Muscle layer of duodenum (tissue), 2 donors: ENCODE results near the gene JAG1.

Experiments used
- H3K27ac ChIP-seq: one replicate; pipeline ENCODE4 v1.7.0; 2013; ENCODE audit warnings: mild to moderate bottlenecking, low read length
- H3K27me3 ChIP-seq: one replicate; pipeline ENCODE4 v1.7.0; 2013; ENCODE audit warnings: low read depth, mild to moderate bottlenecking, control low read depth, low read length
- H3K36me3 ChIP-seq, 2 donors: one replicate each; pipeline ENCODE4 v1.7.0; 2013; ENCODE audit warnings: low read length in 2 of 2, control low read depth in 1 of 2, mild to moderate bottlenecking in 1 of 2; ENCODE audit not compliant: insufficient read depth in 2 of 2, control insufficient read depth in 1 of 2
- H3K4me1 ChIP-seq, 2 donors: one replicate each; pipeline ENCODE4 v1.7.0; 2013; ENCODE audit warnings: low read length in 2 of 2, mild to moderate bottlenecking in 2 of 2, control low read depth in 1 of 2, moderate library complexity in 1 of 2; ENCODE audit not compliant: insufficient read depth in 2 of 2, control insufficient read depth in 1 of 2
- H3K4me3 ChIP-seq, 2 donors: one replicate each; pipeline ENCODE4 v1.7.0; 2013; ENCODE audit warnings: low read length in 2 of 2, low read depth in 1 of 2, mild to moderate bottlenecking in 1 of 2
- H3K9me3 ChIP-seq, 2 donors: one replicate each; pipeline ENCODE4 v1.7.0; 2013; ENCODE audit warnings: low read length in 2 of 2, control low read depth in 1 of 2, mild to moderate bottlenecking in 1 of 2; ENCODE audit not compliant: control insufficient read depth in 1 of 2
- donor health status: healthy.

JAG1 gene

DNA sequence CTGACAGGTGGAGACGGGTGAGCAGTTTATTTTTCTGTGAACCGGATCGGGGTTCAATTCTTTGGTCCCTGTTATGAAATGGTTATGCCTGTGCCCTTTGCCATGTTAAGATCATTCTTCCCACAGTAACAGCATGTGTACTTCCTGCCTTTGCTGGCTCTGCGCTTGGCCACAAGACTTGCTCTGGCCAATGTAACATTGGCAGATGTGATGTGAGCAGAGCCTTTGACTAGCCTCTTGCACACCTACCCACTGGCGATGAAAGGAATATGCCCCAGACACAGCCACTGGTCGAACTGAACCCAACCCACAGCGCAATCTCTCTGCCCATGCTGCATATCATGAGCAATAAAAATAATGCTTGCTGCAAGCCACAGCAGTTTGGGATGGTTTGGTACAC, 31.9 kb downstream of the JAG1 start:
- H3K27ac ChIP-seq: no peak overlapping the region
- H3K4me3 ChIP-seq: no peak overlapping the region
- H3K36me3 ChIP-seq: peaks cover 71 to 74% of the 10 kb centered on the region in 2 donors
- no peaks in the 10 kb centered on the region for H3K9me3 ChIP-seq
- no peaks in the 10 kb centered on the region for H3K27me3 ChIP-seq
- peaks cover 7% of the 10 kb centered on the region in 2 donors for H3K4me1 ChIP-seq

DNA sequence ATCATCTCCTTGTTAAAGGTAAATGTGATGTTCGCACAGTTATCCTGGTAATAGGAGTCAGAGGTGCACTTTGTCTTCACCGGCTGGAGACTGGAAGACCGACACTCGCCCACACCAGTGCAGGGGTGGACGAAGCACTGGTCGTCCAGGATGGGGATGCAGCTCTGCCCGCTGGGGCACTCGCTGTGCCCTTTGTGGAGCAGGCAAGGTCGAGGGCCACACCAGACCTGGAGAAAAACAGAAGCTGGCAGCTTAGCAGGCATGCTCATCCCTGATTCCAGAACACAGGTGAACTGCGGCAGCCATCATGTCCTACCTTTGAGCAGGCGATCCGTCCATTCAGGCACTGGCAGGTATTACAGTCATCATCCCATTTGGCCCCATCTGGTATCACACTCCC, 32.3 kb downstream of the JAG1 start:
- no peak overlapping the region for H3K4me3 ChIP-seq
- no peaks in the 10 kb centered on the region for H3K27me3 ChIP-seq
- H3K36me3 ChIP-seq: peaks cover 68 to 70% of the 10 kb centered on the region in 2 donors
- no peaks in the 10 kb centered on the region for H3K9me3 ChIP-seq
- peaks cover 9 to 11% of the 10 kb centered on the region in 2 donors for H3K4me1 ChIP-seq
- no peak overlapping the region for H3K27ac ChIP-seq

- Histone ChIP-seq H3K27ac (no peak overlapping the region), H3K4me3 (no peak overlapping the region), H3K27me3 (no peaks in the 10 kb centered on the region), H3K4me1 (peaks cover 15 to 17% of the 10 kb centered on the region in 2 donors), H3K9me3 (no peaks in the 10 kb centered on the region), H3K36me3 (peaks cover 65 to 70% of the 10 kb centered on the region in 2 donors)
Observed at GRCh38 chr20:10640897-10641296, 32.9 kb downstream of the JAG1 start.

- no peak overlapping the region for H3K4me3 ChIP-seq
Observed at GRCh38 chr20:10639737-10640556, 33.9 kb downstream of the JAG1 start.

DNA sequence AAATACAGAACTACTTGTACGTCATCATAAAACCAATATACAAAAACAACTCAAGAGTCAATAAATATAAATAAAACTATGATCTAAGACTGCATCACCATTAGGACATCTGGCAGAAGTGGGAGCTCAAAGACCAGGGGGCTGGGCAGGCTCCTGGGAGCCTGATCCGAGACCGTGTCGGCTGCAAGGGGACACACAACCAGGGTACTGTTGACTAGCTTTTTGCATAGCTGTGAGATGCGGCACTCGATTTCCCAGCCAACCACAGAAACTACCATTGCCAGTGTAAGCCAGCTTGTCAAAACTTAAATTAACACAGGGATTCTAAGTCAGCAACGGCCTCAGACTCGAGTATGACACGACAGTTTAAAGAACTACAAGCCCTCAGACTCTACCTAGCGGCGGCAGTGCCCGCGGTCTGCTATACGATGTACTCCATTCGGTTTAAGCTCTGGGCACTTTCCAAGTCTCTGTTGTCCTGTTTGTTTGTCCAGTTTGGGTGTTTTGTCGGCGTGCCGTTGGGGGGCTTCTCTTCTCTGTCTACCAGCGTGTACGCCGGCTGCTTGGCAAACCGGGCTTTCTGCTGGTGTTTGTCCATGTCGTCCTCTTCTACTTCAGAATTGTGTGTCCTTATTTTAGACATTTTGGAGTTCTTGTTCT, 34.6 kb downstream of the JAG1 start:
- Histone ChIP-seq H3K27me3 (no peaks in the 10 kb centered on the region), H3K4me1 (peaks cover 18 to 20% of the 10 kb centered on the region in 2 donors), H3K36me3 (peaks cover 49 to 54% of the 10 kb centered on the region in 2 donors), H3K9me3 (no peaks in the 10 kb centered on the region), H3K27ac (no peak overlapping the region), H3K4me3 (no peak overlapping the region)

More at GRCh38 chr20:10639737-10640556, 33.9 kb downstream of the JAG1 start:
- Histone ChIP-seq H3K9me3 (no peaks in the 10 kb centered on the region), H3K27ac (no peak overlapping the region), H3K36me3 (peaks cover 57 to 61% of the 10 kb centered on the region in 2 donors), H3K4me1 (peaks cover 18 to 20% of the 10 kb centered on the region in 2 donors), H3K27me3 (no peaks in the 10 kb centered on the region)

GRCh38 chr20:10637563-10637962, 36.2 kb downstream of the JAG1 start:
- Histone ChIP-seq H3K4me1 (peaks cover 18 to 20% of the 10 kb centered on the region in 2 donors), H3K4me3 (no peak overlapping the region), H3K36me3 (peaks cover 34 to 37% of the 10 kb centered on the region in 2 donors), H3K9me3 (no peaks in the 10 kb centered on the region), H3K27ac (peak overlapping the region; percentile 19), H3K27me3 (no peaks in the 10 kb centered on the region)

DNA sequence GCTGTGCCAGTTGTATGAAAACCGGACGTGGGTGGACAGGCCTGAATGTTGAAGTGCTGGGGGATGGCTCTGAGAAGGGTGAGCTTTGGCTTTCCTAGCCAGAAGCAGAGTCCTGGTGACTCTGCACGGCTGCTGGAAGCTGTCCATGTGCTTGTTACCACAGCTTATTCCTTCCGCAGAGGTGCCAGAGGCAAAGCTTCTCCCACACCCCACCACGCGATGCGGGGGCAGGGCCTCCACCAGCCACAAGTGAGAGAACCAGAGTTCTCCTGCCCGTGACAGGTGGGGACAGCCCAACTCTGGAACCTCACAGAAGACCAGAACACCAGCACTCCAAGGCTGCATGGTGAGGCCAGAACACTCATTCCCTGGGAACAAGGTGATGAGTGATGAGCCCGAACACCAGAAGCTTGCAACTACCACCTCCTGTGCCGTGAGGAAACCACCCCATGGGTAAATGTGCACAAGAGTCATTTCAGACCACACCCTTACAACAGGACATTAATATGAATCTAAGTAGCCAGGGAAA, 36.7 kb downstream of the JAG1 start:
- H3K4me3 ChIP-seq: no peak overlapping the region
- H3K9me3 ChIP-seq: no peaks in the 10 kb centered on the region
- no peaks in the 10 kb centered on the region for H3K27me3 ChIP-seq
- H3K4me1 ChIP-seq: peaks cover 18 to 20% of the 10 kb centered on the region in 2 donors
- H3K36me3 ChIP-seq: peaks cover 29 to 33% of the 10 kb centered on the region in 2 donors
- H3K27ac ChIP-seq: peak overlapping the region; percentile 40

GRCh38 chr20:10636326-10636818, 37.4 kb downstream of the JAG1 start:
- H3K9me3 ChIP-seq: no peaks in the 10 kb centered on the region
- peaks cover 18 to 20% of the 10 kb centered on the region in 2 donors for H3K4me1 ChIP-seq
- no peak overlapping the region for H3K4me3 ChIP-seq
- peaks cover 22 to 25% of the 10 kb centered on the region in 2 donors for H3K36me3 ChIP-seq
- H3K27ac ChIP-seq: peak overlapping the region; percentile 40
- H3K27me3 ChIP-seq: no peaks in the 10 kb centered on the region

DNA sequence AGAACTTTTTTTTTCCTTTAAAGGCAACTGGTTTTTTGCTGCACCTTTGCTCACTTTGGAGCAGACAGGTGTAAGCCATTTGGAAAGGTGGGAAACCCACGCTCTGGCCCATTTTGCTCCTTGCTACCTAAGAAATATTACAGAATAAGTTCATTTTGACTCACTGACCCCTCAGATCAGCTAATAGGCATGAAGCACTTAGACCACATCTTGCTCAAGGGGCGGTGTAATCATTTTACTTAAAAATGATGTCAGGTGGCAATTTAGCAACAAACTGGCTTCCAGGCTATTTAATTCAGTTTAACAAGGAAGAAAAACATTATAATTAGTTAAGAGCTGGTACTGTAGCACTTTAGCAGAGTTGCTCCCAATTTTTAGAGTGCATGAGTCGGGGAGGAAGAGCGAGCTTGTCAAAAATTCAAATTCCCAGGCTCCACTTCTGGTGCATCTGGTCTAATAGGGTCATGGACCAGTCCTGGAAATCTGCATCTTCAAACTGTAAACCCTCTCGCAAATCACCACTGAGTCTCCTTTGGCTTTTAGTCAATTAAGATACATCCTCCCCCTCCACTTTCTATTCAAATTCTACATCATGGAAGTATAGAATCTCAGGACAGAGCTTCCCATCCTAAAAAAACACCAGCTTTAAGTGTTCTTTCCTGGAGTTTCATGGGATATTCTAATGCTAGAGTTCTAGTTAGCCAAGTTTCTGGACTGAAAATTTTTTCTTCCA, 38.2 kb downstream of the JAG1 start:
- Histone ChIP-seq H3K9me3 (no peaks in the 10 kb centered on the region), H3K4me3 (no peak overlapping the region), H3K4me1 (peaks cover 18 to 20% of the 10 kb centered on the region in 2 donors), H3K36me3 (peaks cover 15 to 18% of the 10 kb centered on the region in 2 donors), H3K27ac (peak overlapping the region; percentile 40), H3K27me3 (no peaks in the 10 kb centered on the region)

DNA sequence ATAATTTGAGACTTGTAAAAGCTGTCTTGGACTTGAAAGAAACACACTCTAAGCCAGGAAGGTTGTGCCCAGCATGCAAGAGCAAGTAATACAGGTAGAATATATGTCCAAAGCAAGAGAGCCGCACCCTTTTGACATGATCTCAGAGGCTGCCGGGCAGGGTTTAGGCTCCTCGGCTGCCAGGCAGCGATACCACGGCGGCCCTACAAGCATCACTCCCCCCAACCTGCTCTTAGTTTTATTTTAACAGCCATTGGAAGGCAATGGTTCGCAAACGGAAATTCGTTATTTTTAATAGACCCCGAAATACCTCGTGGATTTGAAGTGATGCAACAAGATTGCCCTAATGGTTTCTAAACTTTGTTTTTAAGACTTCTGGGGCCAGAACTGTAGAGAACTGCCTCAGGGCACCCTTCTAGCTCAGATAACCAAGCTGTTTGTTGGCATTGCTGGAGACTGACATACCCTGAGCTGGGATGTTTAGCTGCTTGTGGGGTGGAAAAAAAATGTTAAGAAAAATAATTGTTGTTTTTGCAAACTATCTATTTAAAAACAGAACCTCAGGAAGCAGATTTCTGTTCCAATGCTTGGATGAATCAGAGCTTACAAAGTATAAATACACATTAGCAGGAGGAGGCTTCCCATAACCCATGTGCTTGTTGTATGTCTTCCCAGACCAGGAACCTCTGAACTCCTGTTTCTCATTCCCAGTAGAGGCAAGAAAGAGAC, 39.0 kb downstream of the JAG1 start:
- Histone ChIP-seq H3K9me3 (no peaks in the 10 kb centered on the region), H3K4me3 (no peak overlapping the region), H3K27ac (peak overlapping the region; percentile 40), H3K36me3 (peaks cover 7 to 10% of the 10 kb centered on the region in 2 donors), H3K27me3 (no peaks in the 10 kb centered on the region), H3K4me1 (peaks cover 18 to 20% of the 10 kb centered on the region in 2 donors)
